NCI-H2029 (cell line): ENCODE results near the gene TBC1D14.
"Not testable (repeated sequence)": the region's sequence is repeated elsewhere in the genome, so short reads cannot be mapped to it uniquely, and the experiment has no call there.

Experiments used
- DNase-seq: peaks from one replicate; lab custom pipeline; 2025; lab: John Stamatoyannopoulos, UW

Gene TBC1D14

DNA sequence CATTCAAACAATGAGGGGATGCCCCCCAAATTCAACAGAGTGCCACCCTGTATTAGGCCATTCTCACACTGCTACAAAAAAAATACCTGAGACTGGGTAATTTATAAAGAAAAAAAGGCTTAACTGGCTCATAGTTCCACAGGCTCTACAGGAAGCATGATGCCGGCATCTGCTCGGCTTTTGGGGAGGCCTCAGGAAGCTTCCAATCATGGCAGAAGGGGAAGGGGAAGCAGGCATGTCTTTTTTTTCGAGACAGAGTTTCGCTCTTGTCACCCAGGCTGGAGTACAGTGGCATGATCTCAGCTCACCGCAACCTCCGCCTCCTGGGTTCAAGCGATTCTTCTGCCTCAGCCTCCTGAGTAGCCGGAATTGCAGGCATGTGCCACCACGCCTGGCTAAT lies 18.7 kb upstream of the TBC1D14 start:
- not testable (repeated sequence) for DNase-seq

DNA sequence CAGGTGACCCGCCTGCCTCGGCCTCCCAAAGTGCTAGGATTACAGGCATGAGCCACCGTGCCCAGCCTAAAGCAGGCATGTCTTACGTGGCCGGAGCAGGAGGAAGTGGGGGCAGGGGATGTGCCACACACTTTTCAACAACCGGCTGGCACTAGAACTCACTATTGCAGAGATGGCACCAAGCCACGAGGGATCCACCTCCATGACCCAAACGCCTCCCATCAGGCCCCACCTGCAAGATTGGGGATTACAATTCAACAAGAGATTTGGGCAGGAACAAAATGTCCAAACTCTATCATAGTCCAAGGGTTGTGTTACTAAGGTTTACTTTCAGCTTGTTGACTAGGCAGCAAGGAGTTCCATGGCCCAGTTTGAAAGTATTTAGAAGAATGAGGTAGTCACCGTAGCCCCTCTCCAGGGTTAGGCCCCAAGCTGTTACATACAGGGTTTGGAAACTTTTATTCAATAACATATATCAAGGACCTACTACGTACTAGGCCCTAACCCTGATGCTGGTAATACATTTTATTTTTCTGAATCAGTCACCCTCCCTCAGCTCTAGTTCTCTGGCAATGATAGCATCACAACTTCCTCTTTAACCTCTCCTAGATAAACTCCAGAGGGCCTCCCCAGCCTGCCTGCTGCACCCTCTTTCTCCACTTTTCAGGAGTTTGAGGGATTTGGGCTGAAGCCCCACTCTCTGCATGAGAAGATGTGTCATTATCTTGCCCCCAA lies 18.0 kb upstream of the TBC1D14 start:
- no peak for DNase-seq

DNA sequence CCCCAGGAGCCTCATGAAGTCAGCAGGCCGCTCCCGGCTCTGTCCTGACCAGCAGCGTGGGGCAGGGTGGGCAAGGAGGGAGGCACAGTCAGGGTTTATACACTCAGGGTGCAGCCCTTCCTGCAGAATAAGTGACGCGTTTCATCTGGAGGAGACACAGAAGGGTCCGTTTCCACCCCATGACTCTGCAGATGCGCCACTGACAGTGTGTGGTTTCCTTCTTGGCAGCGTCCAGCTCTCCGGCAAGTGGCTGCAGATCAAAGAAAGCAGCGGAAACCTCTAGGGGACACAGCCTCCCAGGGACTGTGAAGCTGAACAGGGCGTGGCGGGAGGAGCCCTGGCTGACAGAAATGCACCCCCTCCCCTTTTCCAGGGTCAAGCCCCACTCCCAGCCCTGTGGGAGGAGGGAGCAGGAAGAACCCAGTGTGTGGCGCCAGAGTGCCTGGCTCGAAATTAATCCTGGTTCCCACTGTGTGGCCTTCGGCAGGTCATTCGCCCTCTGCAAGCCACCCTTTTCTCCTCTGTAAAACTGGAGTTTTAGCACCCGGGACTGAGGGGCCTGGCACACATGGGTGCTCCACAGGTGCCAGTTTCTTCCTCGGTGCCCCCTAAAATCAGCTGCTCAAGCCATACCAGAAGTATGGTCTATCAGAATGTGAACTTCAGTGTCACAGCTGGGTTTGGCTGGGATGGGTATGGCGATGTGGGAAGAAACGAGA lies 17.3 kb upstream of the TBC1D14 start:
- DNase-seq = no peak

DNA sequence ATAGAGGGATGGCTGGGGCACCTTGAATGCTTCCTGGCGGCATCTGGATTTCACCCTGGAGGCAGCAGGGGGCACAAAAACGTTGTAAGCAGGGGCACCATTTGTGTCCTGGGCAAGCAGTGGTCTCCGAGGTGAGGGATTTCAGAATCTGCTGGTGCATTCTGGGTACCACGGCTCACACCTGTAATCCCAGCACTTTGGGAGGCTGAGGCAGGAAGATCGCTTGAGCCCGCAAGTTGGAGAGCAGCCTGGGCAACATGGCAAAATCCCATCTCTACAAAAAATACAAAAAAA lies 16.8 kb upstream of the TBC1D14 start:
- DNase-seq = no peak

DNA sequence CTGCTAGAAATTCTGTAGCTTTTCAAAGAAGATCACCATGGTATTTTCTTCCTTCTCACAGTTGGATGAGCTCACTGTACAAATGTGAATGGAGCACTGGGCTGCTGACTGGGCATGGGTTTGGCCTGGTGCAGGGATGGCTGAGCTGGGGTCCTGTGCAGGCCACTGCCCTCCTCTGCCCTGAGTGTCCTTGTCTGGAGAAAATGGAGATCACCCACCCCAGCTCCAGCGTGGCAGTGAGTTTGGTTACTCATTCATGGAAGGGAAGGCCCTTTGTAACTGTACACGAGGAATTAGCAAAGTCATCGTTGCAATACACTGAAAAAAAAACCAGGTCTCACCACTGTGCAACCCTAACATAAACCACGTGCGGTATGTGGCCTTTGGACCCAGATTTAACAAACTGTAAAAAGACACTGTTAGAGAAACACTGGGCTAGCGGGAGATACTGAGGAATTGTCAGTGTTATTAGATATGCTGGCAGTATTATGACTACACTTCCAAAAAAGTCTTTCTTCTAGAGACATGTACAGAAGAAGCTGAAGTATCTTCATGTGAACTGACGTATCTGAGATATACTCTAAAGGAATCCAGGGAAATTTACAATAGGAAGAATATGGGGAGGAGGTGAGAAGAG lies 16.1 kb upstream of the TBC1D14 start:
- no peak for DNase-seq

DNA sequence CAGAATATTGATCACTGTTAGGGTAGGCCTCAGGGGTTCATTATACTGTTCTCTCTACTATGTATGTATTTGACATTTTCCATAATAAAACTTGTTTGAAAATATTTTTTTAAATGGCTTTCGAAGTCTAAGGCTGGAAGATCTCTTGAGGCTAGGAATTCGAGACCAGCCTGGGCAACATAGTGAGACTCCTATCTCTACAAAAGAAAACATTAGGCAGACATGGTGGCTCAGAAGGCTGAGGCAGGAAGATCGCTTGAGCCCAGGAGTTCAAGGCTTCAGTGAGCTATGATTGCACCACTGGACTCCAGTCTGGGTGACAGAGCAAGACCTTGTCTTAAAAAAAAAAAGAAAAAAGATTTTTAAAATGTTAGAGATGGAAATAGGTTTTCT lies 15.5 kb upstream of the TBC1D14 start:
- DNase-seq = no peak

DNA sequence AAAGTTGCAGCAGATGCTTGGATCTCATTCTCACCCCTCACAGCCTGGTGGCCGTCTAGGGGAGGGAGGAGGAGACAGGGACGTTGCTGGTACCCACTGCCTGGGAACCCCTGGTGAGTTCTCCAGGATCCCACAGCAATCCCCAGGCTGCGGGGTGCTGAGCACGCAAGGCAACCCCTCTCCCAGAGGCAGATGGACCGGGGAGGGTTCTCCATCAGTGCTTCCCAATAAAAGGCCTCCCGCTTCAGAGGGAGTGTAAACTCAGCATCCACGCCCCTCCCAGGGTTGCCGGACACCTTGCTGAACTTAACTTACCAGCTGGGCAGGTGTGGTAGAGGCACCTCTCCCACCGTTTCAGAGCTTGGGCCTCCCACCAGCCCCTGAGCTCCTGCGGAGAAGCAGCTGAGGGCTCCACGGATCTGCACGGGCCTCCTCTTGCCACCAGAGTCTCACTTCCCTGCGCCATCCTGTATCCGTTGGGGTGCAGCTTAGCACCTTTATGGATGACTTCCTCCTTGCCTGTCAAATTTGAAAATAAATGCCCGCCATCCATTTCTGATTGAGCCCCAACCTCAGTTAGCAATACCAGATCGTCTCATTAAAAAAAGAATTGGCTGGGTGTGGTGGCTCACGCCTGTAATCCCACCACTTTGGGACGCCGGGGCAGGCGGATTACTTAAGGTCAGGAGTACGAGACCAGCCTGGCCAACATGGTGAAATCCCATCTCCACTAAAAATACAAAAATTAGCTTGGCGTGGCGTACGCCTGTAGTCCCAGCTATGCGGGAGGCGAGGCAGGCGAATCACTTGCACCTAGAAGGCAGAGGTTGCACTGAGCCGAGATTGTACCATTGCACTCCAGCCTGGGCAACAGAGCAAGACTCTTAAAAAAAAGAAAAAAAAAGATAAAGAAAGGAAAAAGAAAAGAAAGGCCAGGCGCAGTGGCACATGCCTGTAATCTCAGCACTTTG lies 14.8 kb upstream of the TBC1D14 start:
- DNase-seq = no peak

DNA sequence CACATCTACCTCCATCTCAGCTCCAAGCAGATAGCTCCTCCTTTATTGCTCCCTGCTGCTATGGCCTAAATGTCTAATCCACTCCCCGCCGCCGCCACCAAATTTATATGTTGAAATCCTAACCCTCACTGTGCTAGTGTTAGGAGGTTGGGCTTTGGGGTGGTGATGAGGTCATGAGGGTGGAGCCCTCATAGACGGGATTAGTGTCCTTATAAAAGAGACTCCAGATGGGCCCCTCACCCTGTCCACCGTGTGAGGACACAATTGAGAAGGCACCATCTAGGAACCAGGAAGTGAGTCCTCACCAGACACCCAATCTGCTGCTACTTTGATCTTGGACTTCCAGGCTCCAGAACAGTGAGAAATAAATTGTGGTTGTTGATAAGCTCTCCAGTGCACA lies 13.6 kb upstream of the TBC1D14 start:
- no peak for DNase-seq

DNA sequence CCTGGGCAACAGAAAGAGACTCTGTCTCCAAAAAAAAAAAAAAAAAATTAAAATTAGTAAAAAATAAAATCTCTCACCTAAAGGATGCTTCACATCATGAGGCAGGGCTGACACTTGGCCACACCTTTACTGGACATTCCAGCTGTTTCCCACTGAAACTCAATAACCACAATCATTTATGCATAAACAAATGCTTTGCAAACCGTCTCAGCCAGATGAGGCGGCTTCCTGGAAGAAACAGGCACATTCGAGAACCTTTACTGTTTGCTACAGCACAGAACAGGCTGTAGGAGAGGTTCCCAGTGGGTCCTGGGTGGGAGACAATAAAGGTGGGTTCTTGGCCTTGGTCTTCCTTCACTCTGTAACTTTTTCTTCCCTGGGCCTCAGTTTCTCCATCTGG lies 10.9 kb upstream of the TBC1D14 start:
- no peak for DNase-seq

DNA sequence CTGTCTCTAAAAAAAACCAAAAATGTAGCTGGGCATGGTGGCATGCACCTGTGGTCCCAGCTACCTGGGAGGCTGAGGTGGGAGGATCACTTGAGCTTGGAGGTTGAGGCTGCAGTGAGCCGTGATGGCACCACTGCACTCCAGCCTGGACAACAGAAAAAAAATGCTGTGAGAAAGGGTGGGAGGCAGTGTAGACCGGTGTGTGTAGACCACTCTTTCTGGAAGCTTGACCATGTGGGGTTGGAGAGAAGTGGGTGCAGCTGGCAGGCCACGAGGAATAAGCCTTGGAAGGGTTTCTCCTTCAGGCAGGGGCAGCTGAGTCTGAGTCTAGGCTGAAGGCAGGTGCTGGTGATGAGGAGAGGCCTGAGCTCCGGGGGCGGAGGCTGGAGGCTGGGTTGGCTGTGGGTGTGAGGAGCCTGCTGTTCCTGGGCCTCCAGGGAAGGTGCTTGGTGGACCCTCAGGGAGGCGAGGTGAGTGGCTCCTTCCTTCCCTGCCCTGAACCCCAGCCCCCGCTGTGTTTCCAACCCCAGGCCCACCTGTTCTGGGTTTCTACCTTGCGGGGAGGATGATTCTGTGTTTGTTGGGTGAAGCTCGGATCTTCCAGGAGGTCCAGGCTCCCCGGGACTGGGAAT lies 9.3 kb upstream of the TBC1D14 start:
- no peak for DNase-seq

DNA sequence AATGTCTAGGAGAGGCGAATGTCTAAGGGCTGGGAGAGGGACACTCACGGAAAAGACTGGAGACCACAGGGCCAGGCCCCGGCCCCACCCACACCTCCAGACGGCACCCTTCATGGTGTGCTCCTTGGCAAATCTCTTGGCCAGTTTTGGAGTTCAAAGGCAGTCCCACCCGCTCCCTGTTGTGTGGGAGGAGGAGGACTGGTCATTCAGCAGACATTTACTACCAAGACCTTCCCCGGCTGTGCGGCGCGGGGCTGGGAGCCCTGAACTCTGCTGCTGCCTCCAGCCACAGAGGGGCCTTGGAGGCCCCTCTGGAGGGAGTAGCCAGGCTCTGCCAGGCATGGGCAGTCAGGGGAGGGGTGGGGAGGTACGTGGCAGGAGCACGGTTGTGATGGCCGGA lies 8.7 kb upstream of the TBC1D14 start:
- no peak for DNase-seq

DNA sequence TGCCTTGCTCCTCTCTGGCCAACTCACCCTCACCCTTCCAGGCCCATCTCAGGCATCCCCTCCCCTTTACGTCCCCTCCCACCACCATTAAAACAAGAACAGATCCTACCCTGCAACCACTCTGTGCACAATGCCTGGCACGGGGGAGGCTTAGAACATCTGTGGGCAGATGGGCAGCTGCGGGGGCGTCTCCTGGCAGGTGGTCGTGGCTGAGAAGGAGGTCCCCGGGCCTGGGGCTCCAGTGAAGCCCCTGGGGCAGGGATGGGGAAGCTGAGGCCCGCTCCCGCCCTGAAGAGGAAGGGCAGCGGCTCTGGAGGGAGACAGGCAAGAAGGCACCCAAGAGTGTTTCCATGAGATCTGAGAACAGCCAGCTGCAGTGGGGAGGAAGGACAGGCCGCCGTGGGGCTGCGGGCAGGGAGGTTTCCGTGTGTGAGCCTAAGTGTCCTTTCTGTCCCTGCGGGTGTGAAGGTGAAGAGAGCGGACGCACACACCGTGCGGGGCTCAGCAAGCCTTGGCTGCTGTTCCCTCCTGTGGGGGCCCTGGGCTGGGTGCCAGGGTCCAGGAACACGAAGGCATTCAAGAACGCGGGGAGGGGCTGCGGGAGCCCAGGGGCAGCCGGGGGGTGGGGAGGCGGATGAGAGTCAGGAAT lies 7.8 kb upstream of the TBC1D14 start:
- no peak for DNase-seq

DNA sequence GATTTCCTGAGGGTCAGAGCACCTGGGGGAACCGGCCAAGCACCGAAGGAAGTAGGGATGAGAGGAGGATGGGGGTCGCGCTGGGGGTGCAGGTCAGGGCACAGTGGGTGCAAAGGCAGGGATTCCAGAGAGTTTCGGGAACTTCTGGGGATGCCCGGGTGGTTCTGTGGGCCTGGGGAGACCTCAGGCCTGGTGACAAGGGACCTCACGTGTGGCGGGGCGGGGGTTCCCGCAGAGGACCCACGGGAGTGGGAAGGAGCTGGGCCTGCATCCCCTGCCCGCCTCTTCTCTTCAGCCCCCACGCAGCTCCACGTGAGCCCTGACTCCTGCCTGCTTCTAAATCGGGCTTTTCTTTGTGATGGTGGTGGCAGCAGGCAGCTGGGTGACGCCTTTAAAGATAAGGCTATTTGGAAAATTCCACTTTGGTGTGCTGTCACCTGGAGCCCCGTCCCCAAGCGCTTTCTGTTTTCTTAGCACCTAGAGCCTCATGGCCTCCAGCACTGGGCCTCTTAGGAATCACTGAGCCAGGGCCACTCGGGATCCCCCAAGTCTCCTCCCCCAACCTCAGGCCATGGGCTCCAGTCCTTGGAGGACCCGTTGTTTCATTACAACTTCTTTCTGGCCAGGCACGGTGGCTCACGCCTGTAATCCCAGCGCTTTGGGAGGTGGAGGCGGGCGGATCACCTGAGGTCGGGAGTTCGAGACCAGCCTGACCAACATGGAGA lies 7.1 kb upstream of the TBC1D14 start:
- DNase-seq = no peak

DNA sequence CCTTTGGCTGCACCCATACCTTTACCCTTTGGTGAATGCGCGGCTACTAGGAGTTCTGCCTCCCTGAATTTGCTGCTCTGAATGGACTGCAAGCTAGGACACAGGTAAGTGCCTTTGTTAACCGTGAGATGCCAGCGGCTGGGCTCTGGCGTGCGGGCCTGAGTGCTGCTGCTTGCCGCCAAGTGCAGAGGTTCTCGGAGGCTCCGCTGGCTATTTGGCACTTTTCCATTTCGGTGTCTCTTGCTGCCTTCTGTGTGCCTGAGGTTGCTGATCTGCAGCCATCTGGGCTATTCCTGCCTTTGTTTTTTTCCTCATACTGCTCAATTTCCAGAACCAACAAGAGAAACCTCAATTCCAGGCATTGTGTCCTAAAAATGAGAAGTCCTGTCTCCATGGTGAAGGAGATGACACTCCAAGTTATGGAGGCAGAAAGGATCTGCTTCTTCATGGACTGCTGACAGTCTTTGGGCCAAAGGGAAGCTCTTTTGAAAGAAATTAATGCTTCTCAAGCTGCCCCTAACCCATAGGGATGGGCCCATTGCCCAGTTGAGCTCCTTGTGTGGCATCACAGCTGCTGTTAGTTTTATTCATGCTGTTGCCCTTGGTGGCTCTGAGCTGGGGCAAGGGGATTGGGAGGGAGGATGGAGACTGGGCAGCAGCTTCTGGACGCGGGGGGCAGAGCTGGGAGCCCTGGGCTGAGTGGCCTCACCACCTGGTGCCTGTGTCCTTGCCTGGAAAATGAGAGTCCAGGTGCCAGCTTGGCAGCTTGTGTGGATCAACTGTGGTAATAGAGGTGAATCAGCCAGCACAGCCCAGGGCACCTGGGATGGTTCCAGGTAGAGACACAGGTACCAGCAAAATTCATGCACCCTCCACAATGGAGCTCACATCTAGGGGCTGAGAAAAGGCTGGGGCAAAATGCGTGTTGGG lies 3.8 kb upstream of the TBC1D14 start:
- DNase-seq = peak; percentile 17

DNA sequence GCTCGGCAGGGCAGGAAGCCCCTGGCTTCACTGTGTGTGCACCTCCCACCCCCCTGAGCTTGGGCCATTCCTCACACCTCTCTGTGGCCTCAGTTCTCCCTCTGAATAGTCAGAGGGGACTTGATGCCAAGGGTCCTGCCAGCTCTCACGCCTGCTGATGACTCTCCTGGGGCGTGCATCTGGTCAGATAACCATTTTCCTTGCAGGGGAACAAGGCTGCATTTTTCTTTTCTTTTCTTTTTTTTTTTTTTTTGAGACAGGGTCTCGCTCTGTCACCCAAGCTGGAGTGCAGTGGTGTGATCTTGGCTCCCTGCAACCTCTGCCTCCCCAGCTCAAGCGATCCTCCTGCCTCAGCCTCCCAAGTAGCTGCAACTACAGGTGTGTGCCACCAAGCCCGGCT lies 3.1 kb upstream of the TBC1D14 start:
- not testable (repeated sequence) for DNase-seq

DNA sequence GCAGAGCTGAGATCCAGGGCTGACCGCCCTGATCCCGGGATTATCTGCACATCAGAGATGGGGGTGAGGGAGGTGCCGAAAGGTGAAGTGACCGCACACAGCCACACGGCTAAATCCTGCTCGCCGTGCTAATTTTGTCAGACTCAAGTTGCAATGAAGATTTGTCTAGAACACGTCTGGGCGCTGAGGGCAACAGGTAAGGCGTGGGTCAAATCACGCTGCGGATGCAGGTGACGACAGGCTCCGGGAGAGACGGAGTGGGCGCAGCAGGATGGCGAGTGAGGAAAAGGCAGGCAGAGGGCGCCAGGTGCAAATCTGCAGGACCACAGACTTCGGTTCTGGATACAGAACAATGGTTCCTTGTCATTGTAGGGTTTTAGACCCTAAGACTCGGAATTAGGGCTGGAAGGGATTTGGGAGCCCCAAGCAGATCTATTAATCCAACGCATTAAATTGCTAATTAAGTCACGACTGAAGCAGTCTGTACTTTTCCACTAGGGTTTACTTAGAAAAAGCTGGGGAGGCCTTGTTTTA lies 1.9 kb upstream of the TBC1D14 start:
- no peak for DNase-seq

DNA sequence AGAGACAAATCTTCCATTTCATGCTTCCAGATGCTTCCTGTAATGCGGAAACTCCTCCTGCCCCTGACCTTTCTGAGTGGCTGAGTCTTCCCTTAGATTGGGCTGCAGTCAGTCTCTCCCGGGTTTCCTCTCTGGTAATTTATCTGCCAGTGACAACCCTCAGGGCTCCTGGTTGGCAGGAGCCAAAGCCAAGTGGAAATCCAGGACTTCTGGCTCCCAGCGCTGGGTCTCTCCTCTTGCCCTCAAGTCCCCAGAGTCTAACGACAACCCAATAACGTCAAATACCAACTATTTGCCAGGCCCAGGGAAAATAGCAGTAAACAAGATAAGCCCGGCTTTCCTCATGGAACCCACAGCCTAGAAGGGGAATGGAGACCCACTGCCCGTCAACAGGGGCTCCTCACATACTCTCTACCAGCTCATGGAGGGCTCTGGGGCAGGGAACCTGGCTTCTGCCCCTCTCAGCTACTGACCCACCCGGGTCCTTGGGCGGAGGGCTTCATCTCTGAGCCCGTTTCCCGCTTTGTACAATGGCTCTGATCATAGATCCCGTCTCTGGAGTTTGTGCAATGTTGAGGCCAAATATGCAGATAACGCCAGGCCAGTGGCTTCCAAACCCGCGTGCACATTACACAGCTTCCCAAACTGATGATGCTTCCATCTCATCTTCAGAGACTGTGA lies 1.1 kb upstream of the TBC1D14 start:
- no peak for DNase-seq

DNA sequence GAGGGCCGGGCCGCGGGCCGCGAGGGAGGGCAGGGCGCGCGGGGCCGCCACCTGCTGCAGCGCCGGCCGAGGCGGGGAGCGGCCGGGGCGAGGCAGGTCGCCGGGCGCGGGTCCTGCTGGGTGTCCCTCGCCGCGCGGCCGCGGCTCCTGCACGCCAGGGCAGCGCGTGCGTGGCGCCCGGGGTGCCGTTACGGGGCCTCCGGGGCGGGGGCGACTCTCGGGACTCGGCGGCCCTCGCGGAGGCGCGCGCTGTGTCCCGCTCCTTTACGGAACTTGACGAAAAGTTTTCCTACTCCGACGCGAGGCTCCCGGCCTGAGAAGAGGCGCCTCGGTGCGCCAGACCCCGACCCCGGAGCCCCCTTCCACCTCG lies 329 bp downstream of the TBC1D14 start:
- DNase-seq = no peak
